ENCODE data around the gene PPDPF.
"Not testable (repeated sequence)": the region's sequence is repeated elsewhere in the genome, so short reads cannot be mapped to it uniquely, and the experiment has no call there.

PPDPF gene

DNA sequence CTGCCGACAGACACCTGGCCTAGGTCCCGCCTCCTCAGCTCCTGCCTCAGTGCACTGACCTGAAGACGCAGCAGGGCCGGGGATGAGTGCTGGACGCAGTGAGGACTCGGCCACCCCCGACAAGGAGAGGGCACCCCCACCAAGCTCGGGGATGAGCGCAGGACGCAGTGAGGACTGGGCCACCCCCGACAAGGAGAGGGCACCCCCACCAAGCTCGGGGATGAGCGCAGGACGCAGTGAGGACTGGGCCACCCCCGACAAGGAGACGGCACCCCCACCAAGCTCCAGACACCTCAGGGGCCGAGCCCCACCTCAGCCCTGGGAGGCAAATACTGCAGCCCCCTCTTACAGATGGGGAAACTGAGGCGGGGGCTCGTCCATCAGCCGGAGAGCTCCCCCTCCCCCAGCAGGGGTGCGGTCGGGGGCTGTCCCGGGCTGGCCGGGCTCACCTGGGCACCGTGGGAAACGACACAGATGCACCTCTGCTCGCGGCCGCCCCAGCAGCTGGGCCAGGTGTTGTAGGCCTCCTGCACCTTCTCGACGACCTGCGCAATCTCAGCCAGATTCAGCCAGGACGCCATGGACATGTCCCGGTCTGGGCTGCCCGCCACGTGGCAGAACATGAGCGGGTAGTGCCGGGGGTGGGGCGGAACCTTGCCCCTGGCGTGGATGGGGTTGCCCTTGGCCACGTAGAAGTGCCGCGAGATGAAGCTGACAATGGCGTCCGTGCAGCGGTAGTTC lies 46.0 kb downstream of the PPDPF start:
- no peak for DNase-seq

DNA sequence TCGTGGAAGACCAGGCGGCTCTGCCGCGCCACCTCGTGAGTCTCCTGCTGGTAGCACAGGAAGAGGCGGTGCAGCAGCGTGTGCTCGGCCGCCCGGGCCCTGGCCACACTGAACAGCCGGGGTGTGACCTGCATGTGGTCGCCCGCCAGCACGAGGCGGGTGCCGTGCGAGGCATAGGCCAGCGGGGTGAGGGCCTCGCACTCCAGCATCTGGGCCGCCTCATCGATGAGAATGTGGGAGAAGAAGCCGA lies 46.5 kb downstream of the PPDPF start:
- no peak for DNase-seq

DNA sequence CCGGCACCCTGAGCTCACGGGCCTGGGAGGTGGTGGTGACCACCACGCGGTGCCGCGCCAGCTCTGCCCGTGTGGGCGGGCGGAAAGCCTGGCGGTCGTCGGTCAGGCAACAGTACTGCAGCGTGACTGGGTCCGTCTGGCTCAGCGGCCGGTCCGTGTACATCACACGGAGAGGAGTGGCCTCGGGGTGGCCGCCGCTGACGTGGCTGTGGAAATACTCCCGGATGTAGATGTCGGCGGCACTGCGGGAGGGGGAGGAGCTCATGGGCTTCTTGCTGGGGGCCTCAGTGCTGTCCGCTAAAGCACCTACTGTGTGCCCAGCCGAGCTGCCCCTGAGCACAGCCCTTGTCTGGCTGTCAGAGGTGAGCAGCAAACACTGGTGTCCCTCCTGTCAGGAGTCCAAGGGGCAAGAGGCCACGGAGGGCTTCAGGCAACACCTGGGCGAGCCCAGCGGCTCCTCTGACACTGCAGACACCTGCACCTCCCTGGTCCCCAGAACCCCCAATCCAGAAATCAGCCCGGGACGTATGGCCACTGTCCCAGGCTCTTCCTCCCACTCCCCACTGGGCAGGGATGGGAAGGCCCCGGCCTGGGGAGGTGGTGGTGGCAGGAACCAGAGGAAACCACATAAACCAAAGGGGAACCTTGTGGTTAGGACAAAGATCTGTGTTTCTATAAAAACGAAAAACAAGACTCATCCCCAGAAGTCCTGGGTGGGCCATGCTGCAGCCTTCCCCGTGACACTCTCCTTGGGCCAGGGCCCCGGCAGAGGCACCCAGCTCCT lies 47.0 kb downstream of the PPDPF start:
- DNase-seq: peak; percentile 75 to 89

DNA sequence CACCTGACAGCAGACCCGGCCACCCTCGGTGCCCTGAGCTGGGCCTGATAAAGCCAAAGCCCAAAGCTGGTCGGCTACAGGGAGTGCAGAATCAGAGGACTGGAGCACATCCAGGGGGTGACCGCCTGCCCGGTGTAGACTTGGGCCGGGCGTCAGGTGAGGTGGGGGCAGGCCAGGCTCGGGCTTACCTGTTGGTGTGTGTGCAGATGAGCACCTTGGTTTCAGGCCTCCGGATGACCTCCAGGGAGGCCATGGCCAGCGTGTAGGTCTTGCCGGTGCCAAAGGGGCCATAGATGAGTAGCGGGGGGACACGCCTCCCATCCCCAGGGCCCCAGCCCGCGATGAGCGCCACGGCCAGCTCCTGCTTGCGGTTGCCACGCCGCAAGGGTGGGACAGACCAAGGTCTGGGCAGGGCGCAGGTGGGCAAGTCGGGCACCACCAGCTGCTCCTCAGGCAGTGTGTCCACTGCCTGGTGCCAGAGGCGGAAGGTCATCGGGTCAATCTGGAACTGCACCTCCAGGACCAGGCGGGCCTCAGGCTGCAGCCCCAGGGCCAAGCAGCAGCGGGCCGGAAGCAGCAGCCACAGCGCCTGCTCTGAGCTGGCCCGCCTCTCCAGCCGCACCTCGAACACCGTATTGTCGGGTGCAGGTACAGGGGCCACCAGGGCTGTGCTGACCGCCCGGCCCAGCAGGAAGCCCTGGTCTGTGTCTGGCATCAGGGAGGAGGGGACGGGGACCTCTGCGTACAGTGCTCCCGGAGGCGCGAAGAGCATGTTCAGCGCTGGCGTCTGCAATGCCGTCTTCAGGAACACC lies 47.8 kb downstream of the PPDPF start:
- DNase-seq: peak in 1 of 2 donors; percentile 77

DNA sequence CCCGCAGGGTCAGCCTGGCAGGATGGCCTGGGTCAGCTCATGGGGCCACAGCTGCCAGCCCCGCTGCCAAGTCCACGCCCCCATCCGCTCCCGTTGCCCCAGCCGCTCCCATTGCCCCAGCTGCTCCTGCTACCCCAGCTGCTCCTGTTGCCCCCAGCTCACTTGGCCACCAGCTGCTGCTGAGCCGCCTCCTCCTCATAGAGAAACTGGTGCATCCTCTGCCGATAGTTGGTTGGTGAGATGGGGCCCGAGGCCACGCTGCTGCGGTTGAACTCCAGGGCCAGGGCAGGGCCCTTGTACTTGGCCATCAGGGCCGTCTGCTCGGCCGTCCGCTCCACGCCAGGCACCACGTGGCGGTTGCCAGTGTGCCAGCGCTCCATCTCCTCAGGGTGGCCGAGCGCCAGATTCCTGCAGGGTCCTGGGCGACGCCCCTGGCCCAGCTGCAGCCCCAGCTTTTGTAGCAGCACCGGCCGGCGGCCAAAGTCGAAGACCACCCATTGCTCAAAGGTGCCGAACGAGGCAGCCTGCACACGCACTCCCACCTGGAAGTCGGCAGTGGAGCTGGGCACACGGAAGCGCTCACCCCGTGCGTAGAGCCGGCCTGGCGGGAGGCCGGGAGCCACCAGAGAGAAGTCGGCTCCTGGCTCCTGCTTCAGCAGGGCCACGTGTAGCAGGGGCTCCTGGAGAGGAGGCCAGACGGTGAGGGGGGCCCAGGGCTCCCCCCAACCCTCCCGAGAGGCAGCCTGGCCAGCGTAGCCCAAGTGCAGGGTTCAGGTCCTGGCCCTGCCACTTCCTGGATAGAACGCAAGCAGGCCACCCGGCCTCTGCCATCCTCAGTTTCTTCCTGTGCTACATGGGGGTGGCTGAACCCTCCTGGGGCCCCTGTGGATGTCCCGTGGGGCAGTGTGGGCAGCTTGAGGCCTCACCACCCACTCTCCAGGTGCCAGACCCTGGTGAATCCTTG lies 48.7 kb downstream of the PPDPF start:
- no peak for DNase-seq

DNA sequence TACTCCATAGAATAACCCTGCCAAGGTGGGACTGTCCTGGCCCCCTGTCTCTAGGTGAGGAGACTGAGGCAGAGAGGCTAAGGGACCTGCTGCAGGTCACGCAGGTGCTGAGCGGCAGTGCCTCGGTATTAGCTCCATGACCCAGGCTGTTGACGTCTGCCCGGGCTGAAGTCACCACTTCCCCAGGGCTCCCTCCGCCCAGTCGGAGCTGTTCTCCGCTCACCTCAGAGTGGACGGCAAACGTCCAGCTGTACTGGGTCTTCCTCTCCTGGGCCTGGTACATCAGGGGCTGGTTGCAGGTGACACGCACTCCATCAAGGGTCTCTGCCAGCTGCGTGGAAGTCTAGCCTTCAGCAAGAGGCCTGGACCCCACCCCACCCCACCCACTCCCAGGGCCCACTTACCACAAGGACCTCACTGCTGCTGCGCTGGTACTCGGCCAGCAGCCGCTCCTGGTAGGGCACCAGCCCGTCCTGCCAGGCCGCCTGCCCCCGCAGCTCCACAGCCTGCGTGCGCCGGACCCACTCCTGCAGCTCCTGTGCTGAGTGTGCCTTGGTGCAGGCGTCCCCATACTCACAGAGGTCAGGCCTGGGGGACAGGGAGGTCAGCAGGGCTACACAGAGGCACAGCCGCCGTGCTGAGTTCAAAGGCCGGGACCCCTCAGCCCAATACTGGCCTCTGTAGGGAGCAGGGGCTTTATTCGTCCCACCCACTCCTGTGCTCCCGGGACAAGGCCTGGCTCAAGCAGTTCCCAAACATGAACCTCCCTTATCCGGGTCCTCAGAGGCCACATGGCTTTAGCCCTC lies 49.9 kb downstream of the PPDPF start:
- DNase-seq: no peak

DNA sequence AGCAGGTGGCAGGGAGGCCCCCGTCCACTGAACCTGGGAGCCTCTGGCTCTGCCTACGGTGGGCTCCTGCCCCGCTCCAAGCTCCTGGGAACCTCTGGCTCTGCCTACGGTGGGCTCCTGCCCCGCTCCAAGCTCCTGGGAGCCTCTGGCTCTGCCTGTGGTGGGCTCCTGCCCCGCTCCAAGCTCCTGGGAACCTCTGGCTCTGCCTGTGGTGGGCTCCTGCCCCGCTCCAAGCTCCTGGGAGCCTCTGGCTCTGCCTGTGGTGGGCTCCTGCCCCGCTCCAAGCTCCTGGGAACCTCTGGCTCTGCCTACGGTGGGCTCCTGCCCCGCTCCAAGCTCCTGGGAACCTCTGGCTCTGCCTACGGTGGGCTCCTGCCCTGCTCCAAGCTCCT lies 50.5 kb downstream of the PPDPF start:
- DNase-seq: not testable (repeated sequence)
